HG02571 (cell line): Measurements from ENCODE around the gene RCSD1.

Source experiments
- ATAC-seq: cut with Tn5 transposase; IDR thresholded peaks from one replicate; pipeline ENCODE4 v1.9.1; 2021; ENCODE audit warnings: mild to moderate bottlenecking, moderate library complexity; ENCODE audit not compliant: unreplicated experiment

The RCSD1 gene

GRCh38 chr1:167617153-167618147, 12.6 kb upstream of the RCSD1 start:
- peak; percentile 50 for ATAC-seq

GRCh38 chr1:167618366-167618765, 11.7 kb upstream of the RCSD1 start:
- no peak for ATAC-seq

DNA sequence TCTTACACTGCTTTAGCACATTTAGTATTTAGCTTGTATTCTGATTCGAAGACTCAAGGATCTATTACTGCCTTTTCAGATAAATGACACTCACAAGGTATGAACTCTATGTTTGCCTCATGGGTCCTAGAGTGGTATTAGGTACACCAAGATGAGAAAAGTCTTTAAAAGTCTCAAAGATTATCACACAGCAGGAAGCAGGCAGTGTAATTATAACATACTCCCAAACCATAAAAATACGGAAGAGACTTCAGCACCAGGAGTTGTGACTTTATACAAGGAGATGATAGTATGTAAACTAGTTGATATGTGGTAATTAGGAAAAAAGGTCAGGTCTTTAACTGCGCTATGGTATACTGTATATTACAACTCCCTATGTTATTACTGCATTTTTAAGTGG, 11.2 kb upstream of the RCSD1 start:
- no peak for ATAC-seq

DNA sequence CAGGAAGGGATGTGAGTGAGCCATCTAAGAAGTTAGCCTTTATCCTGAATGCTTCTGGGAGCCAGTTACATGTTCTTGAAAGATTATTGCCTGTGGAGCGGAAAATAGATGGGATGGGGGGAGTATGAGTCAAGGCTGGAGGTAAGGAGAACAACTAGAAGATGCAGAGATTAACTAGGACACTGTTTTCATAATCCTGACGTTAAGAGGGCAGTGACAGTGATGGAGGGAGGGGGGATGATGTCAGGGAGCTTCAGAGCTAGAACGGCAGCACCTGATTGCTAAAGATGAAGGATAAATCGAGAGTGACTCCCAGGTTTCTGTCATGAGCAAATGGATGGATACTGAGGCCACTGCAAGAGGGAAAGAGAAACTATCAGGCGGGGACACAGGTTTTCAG, 10.0 kb upstream of the RCSD1 start:
- no peak for ATAC-seq

- ATAC-seq: no peak
These were observed 8.2 kb upstream of the RCSD1 start for GRCh38 chr1:167621780-167622313.

DNA sequence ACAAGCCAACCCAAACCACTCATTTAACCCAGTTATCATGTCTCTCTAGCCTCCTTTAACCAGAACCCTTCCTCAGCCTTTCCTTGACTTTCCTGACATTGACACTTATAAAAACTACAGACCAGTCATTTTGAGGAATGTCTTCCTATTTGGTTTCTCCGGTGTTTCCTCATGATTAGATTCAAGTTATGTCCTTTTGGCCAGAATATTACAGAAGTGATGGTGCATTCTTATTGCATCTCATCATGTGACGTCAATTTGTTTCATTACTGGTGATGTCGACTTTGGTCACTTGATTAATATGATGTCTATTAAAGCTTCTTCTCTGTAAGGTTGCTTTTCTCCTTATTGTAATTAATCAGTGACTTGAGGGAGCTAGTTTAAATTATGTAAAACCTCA, 6.1 kb upstream of the RCSD1 start:
- ATAC-seq: no peak

DNA sequence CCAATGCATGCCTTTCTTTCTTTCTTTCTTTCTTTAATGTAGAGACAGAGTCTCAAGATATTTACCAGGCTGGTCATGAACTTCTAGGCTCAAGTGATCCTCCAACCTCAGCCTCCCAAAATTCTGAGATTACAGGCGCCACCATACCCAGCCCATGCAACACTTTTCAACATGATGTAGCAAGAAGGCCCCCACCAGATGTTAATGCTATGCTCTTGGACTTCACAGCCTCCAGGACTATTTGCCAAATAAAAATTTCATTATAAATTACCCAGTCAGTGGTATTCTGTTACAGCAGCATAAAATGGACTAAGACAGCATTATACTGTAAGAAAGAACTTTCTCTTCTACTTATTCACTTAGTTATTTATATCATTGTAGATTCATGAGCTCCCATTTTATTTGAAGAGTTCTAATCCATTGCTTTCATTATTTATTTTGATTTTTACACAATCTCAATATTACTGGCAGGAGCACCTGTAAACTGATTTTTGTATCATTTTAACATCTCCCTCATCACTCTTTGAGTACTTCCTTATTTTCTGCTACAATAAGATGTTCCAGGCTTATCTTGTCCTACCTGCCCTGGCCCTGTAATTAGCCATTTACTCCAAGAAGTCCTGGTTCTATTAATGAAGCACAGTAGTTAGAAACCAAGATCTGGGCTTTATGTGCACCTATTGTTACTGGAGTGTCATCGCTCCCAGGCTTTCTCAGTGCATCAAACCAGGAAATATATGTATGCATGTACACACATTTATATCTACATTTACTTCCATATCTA, 4.8 kb upstream of the RCSD1 start:
- no peak for ATAC-seq

DNA sequence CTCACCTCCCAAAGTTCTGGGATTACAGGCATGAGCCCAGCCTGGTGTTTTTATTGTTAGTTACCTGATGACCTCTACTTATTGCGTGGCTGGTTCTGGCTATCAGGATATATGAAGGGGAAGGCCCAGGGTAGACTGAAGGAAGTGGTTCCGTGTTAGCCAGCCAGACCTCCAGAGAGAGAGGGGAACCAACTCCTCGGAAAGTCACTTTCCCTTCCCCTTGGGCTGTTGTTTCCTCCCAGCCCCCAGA, 2.5 kb upstream of the RCSD1 start:
- ATAC-seq: peak; percentile 6

DNA sequence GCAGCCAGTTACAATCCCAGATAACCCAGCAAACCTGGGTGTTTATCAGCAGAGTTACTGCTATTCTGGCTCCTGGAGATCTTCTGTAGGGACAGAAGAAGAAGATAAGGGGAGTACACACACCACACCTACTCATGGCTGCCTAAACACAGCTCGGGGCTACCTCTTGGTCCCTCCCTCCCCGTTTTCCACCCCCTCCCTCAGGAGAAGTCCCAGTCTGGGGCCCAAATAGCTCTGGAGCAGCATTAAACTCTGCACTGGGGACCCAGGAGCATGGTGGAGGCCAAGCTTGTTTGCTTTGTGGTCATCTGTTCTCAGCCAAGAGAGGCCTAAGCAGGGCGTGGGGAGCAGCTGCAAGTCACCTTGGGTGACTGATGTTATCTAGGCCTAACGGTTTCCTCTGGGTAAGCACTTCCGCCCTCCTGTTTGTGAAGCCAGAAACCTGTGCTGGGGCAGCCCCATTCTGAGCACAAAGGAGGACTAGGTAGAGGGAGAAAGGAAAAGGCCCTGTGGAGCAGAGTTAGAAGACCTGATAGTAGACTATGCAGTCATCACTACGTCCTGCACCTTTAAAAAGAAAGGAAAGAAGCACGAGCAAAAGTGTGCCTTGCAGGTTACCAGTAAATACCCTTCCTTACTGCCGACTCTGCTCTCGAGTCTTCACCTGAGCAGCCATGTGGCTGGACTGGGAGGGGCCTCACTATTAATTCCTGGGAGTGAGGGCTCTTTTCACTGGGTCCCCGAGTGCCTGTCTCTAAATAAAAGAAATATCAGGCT, 2.0 kb upstream of the RCSD1 start:
- ATAC-seq: peak; percentile 70

- no peak for ATAC-seq
These were observed 1.1 kb upstream of the RCSD1 start for GRCh38 chr1:167628741-167629515.

GRCh38 chr1:167630568-167631385, 745 bp downstream of the RCSD1 start:
- no peak for ATAC-seq

GRCh38 chr1:167631386-167631935, 1.4 kb downstream of the RCSD1 start:
- no peak for ATAC-seq

DNA sequence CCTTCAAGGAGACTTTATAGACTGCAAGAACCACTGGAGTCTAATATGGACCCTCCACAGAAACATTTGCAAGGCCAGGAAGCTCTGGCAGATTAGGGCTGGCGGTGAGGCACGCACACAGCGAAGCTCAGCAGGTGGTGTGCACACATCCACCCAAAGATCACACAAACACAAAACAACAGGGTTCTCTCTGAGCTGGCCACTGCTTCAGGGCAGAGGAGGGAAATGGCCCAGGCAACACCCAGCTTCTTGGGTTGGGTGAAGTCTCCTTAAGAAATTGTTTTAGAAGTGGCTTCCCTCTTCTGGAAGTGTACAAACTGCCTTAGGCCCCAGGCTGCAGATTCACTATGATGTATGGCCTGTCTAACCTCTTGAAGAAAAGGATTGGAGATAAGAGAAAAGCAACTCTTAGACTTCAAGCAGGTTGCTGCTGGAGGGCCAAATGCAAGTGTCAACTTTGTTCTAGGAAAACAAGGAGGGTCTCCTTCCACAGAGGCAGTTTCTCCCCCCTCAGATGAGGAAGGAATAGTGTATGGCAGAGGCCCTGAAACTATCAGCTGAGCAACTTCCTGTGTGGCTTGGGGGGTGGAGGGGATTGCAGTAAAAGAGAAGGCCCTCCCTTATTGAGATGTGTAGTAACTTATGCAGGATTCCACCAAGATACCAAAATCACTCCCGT, 2.0 kb downstream of the RCSD1 start:
- no peak for ATAC-seq

DNA sequence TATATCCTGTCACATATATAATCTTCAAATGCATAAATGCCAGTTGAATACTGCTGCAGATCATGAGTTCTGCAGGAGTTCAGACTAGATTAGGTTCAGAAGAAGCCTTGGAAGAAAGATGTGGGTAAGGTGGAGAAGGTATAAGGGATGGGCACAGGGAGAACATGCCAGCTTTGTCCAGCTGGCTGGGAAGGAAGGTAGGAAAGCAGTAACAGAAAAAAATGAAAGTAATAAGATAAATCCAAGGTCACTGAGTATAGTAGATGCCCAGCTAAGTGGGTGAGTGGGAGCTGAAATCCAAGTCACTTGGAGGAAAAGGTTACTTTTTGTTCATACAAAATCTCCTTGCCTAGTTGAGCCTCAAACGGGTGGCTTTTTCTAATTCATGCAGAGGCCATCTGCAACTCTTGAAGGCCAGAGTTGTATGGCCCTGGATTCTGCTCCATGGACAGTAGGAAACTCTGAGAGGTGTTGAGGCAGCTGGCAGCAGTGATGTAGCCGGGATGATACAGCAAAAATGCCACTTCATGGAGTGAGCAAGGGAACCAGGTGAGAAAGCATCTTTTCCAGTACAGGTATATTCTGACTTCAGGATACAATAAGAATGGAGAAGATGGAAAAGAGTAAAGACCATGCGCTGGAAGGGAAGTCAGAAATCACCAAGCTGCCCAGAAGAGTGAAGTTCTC, 3.4 kb downstream of the RCSD1 start:
- ATAC-seq: no peak

DNA sequence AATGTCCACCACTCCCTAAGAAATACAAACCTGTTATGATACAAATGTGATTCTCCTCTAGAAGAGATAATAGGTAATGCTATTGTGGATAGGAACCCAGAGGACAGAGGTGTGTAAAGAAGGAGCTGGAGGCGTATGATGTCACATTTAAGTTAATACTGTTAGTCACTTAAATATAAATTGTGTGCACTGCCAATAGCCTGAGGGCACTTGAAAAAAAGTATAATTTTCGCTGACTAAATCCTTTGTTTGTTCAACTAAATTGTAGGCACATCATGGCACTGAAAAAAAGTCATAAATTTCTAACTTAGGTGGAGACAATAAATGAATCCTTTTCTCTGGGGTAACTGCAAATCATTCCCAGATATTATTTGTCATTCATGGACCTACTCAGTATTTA, 4.4 kb downstream of the RCSD1 start:
- no peak for ATAC-seq

DNA sequence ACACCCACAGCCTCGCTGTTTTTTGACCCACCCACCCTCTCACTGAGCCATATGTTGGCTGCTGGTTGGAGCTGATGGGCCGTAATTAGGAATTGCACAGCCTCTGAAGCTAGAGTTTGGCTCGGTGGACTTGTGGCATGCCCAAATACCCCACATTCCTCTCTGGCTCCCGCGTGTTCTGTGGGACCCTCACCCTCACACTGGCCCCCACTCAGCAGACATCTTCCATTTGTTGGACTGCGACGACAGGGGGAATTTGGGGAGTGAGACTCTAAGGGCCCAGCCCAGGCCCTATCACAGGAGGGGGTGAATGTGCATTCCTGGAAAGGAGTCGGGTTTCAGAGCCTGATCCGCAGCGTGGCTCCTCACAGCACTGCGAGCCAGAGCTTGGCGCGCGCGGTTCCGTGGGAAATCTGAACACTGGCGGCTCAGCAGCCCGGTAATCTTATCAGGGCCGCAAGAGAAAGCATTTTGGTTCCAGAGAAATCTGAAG, 5.2 kb downstream of the RCSD1 start:
- no peak for ATAC-seq

DNA sequence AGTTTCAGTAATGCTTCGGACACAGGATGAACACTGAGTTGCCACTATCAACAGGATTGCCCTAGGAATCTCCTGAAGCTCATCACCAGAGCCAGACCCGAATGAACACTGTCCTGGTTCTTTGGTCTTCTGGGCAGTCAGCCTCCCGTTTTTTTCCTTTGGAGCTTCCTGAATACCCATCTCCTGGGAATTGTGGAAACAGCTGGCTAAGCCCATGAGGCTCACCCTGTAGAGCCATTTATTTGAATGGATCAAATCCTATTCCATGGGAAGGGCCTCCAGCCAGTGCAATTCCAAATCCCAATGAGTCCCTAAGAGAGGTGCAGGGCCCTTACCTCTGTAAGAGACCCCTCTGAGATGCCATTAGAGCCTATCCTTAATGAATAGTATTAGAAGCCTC, 5.9 kb downstream of the RCSD1 start:
- ATAC-seq: no peak

DNA sequence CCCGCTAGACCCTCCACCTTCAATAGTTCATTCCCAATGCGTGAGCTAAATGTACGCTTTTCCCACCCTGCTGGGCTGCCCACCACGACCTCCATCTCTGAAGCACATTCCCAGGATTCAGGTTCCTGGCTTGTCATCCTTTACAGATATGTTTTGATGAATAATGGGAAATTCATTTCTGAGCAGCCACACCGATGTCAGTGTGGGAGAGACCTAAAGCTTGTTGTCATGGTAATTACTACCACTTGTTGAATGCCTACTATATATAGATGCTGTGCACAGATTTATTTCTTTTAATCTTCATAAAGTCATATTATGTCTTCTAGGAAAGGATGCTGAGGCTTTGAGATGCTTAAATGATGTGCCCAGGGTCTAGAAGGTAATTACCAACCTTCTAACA, 8.0 kb downstream of the RCSD1 start:
- no peak for ATAC-seq
